Keratinocyte (primary cell): Measurements from ENCODE around the gene FOXQ1.
"Not testable (repeated sequence)": the region's sequence is repeated elsewhere in the genome, so short reads cannot be mapped to it uniquely, and the experiment has no call there.

Experiments
- CTCF ChIP-seq, 3 experiments: IDR thresholded peaks in 1 of 3; conservative IDR thresholded peaks in 1 of 3; optimal IDR thresholded peaks in 1 of 3; 2 replicates in 2 of 3; 3 replicates in 1 of 3; pipeline versions ENCODE3 to v1.5.1; 2011; ENCODE audit warnings: low read length in 3 of 3, mild to moderate bottlenecking in 3 of 3, moderate library complexity in 2 of 3, control low read depth in 1 of 3, inconsistent platforms in 1 of 3; ENCODE audit not compliant: insufficient read depth in 2 of 3; ENCODE audit errors: extremely low read depth in 1 of 3
- EZH2 ChIP-seq: IDR thresholded peaks from one replicate; pipeline ENCODE4 v1.6.1; 2012; ENCODE audit warnings: inconsistent platforms, mild to moderate bottlenecking, low read length, moderate library complexity

GRCh38 chr6:1318584-1318983 is 6.7 kb downstream of the FOXQ1 start:
- TF ChIP-seq CTCF (optimal IDR thresholded peaks at IDR 0.05 in 1 of 3, IDR thresholded peaks at IDR 0.05 in 1 of 3, conservative IDR thresholded peaks at IDR 0.05 in 1 of 3; ENCODE audit: extremely low read depth in 1 of 3, insufficient read depth in 2 of 3, low read length in 3 of 3); EZH2: not testable (repeated sequence)
